Activated naive CD8-positive, alpha-beta T cell (primary cell): ENCODE data around the gene MSTN.

Experiments
- H3K27ac Mint-ChIP-seq: one replicate; pipeline ENCODE4 v1.8.0; 2021; ENCODE audit warnings: mixed read lengths
- H3K27me3 Mint-ChIP-seq: one replicate; pipeline ENCODE4 v1.8.0; 2021; ENCODE audit warnings: mixed read lengths
- H3K36me3 Mint-ChIP-seq: one replicate; pipeline ENCODE4 v1.8.0; 2021; ENCODE audit warnings: mixed read lengths
- H3K4me1 Mint-ChIP-seq: one replicate; pipeline ENCODE4 v1.8.0; 2021; ENCODE audit warnings: low read depth, mixed read lengths
- H3K4me3 Mint-ChIP-seq: one replicate; pipeline ENCODE4 v1.8.0; 2021; ENCODE audit warnings: mild to moderate bottlenecking, mixed read lengths
- H3K9me3 Mint-ChIP-seq: one replicate; pipeline ENCODE4 v1.8.0; 2021; ENCODE audit warnings: low read depth, mixed read lengths

MSTN gene

DNA sequence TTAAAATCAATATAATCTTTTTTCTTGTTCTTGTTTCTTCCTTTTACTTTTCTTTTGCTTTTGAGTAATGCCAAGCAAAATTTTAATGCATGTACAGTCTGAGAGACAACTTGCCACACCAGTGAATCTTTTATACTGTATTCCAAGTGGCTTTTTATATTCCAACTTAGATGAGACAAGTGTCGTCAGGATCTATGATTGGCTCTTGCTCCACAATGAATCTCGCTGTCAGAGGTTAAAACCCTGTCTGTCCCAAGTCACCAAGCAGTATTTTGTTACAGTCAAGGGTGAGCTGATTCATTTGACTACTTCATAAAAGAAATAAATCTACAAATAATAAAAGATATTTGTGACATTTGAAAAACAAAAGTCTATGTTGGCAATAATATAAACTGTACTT is at the start of gene MSTN:
Gene MSTN, minus strand, starts transcription at position 129 of the 400 bp plus-strand sequence. CDS start 133 bp downstream, outside the sequence.
- no peaks in the 10 kb centered on the region for H3K27me3 Mint-ChIP-seq
- no peak within 1 kb of the TSS for H3K4me3 Mint-ChIP-seq
- no peaks in the 10 kb centered on the region for H3K9me3 Mint-ChIP-seq
- no peaks in the 10 kb centered on the region for H3K36me3 Mint-ChIP-seq
- no peak within 1 kb of the TSS for H3K27ac Mint-ChIP-seq
- H3K4me1 Mint-ChIP-seq = no peaks in the 10 kb centered on the region

DNA sequence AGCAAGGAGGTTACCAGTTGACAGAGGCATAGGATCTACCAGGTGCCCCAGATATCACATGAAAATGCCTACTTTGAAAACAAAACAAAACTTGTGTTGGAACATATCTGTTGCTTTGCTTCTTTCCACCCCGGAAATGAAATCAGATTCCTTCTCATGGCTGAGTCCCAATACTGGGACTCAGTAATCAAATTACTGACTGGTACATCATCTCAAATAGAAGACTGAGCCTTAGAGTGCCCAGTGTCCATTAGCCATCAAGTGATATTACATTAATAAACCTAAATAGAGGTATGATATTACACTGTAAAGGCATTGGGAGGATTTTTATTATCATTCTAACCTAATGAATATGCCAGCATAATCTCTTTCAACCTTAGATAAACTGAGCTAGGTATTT is 48.6 kb upstream of the MSTN start:
- Mint-ChIP-seq H3K36me3 (no peaks in the 10 kb centered on the region), H3K4me3 (no peak overlapping the region), H3K27me3 (no peaks in the 10 kb centered on the region), H3K27ac (no peak overlapping the region), H3K4me1 (no peaks in the 10 kb centered on the region), H3K9me3 (no peaks in the 10 kb centered on the region)

- Mint-ChIP-seq H3K4me1 (no peaks in the 10 kb centered on the region), H3K36me3 (no peaks in the 10 kb centered on the region), H3K27me3 (no peaks in the 10 kb centered on the region), H3K27ac (no peak overlapping the region), H3K9me3 (no peaks in the 10 kb centered on the region), H3K4me3 (no peak overlapping the region)
Measured at GRCh38 chr2:190110699-190111098, 48.2 kb upstream of the MSTN start.

DNA sequence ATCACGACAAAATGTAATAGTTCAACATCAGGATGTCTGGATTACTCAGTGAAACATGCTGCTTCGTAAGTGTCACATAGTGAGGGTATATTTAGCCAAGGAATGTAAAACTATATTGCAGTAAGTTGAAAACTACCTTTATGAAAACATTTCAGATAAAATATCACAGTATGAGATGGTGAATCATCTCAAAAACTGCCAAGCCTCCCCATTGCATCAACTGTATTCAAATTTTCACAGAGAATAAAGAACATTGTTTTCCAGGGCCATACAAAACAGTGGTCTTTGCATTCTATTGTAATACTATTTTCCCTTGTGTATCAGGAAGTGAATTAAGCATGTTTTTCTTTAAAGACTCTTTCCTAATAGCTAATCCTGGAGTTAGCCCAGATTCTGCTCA is 47.6 kb upstream of the MSTN start:
- no peaks in the 10 kb centered on the region for H3K27me3 Mint-ChIP-seq
- H3K36me3 Mint-ChIP-seq = no peaks in the 10 kb centered on the region
- no peak overlapping the region for H3K4me3 Mint-ChIP-seq
- no peaks in the 10 kb centered on the region for H3K9me3 Mint-ChIP-seq
- no peaks in the 10 kb centered on the region for H3K4me1 Mint-ChIP-seq
- no peak overlapping the region for H3K27ac Mint-ChIP-seq

DNA sequence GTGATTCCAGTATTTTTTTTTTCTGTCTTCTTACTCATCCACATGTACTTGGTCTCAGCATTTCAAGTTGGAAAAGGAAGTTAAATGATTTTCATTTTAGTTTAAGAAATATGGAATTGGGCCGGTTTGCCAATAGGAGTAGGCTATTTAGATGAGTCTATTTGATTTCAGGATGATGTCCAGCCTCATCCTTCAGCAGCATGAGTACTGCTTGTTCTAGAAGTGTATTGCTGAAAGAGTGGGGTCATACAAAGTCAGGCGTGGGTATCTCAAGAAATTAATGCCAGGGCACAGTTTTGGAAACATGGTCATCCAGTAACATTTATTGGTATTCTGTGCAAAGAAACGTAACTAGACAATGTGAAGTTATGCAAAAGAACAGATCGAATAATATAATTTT is 44.9 kb upstream of the MSTN start:
- Mint-ChIP-seq H3K36me3 (no peaks in the 10 kb centered on the region), H3K27ac (no peak overlapping the region), H3K9me3 (no peaks in the 10 kb centered on the region), H3K4me3 (no peak overlapping the region), H3K27me3 (no peaks in the 10 kb centered on the region), H3K4me1 (no peaks in the 10 kb centered on the region)

GRCh38 chr2:190106783-190107182 is 44.3 kb upstream of the MSTN start:
- peaks cover 1% of the 10 kb centered on the region for H3K9me3 Mint-ChIP-seq
- no peak overlapping the region for H3K27ac Mint-ChIP-seq
- no peaks in the 10 kb centered on the region for H3K27me3 Mint-ChIP-seq
- peaks cover 1% of the 10 kb centered on the region for H3K36me3 Mint-ChIP-seq
- no peak overlapping the region for H3K4me3 Mint-ChIP-seq
- H3K4me1 Mint-ChIP-seq = no peaks in the 10 kb centered on the region

- Mint-ChIP-seq H3K27ac (no peak overlapping the region), H3K27me3 (no peaks in the 10 kb centered on the region), H3K4me3 (no peak overlapping the region), H3K4me1 (no peaks in the 10 kb centered on the region), H3K36me3 (peaks cover 2% of the 10 kb centered on the region), H3K9me3 (peaks cover 4% of the 10 kb centered on the region)
Measured at GRCh38 chr2:190105554-190105953, 43.0 kb upstream of the MSTN start.

DNA sequence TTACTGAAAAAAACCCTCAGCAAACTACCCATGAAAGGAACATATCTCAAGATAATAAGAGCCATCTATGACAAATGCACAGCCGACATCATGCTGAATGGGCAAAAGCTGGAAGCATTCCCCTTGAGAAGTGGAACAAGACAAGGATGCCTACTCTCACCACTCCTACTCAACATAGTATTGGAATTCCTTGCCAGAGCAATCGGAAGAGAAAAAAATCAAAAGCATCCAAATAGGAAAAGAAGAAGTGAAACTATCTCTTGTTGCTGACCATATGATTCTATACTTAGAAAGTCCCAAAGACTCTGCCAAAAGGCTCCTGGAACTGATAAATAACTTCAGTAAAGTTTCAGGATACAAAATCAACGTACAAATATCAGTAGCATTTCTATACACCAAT is 40.6 kb upstream of the MSTN start:
- Mint-ChIP-seq H3K36me3 (peaks cover 2% of the 10 kb centered on the region), H3K27me3 (no peaks in the 10 kb centered on the region), H3K4me1 (no peaks in the 10 kb centered on the region), H3K27ac (no peak overlapping the region), H3K9me3 (peaks cover 4% of the 10 kb centered on the region), H3K4me3 (no peak overlapping the region)

DNA sequence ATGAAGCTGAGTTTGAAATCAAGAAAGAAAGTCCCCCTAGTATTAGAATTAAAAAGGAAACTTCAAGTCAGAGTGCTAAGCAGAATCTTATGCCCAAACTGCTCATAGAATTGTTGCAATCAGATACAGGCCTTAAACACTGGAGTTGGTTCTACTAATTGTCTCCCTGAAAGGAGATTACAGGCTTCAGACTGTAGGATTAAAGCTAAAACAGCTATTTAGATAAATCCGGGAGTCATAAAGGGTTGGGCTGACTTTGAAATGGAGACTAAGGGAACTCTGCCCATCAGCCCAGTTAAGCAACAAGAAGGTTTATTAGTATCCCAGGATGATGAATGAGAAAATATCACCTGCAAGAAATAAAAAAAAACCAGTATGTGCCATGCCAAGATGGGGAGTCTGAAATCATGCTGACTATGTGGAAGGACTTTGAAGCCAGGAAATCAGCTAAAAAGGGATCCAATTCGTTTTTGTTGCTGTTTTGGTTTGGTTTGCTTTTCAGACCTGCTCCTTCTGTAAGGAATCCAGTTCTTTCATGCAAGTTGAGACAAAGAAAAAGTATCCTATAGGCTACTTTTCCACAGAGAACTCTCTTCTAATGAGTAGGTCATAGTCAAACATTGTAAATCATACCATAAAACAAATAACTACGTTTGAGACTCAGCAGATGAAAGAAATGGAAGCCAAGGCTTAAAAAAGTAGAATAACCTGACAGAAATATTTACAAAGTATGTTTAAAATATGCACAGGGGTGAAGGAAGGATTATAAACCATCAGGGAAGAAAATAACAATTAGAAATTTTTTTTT is 37.6 kb upstream of the MSTN start:
- Mint-ChIP-seq H3K9me3 (peaks cover 4% of the 10 kb centered on the region), H3K27ac (no peak overlapping the region), H3K36me3 (peaks cover 4% of the 10 kb centered on the region), H3K27me3 (no peaks in the 10 kb centered on the region), H3K4me1 (no peaks in the 10 kb centered on the region), H3K4me3 (no peak overlapping the region)

DNA sequence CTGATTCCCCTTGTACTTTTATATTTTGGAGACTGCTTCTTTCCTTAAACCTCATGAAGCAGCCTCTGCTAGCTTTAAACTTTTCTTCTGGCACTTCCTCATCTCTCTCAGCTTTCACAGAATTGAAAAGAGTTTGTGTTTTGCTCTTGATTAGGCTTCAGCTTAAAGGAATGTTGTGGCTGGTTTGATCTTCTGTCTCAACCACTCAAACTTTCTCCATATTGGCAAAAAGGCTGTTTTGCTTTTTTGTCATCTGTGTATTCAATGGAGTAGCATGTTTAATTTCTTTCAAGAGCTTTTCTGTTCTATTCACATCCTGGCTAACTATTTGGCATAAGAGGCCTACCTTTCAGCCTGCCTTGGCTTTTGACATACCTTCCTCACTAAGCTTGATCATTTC is 36.3 kb upstream of the MSTN start:
- H3K27ac Mint-ChIP-seq = no peak overlapping the region
- no peaks in the 10 kb centered on the region for H3K4me1 Mint-ChIP-seq
- H3K27me3 Mint-ChIP-seq = no peaks in the 10 kb centered on the region
- peaks cover 4% of the 10 kb centered on the region for H3K9me3 Mint-ChIP-seq
- no peak overlapping the region for H3K4me3 Mint-ChIP-seq
- H3K36me3 Mint-ChIP-seq = peaks cover 4% of the 10 kb centered on the region

DNA sequence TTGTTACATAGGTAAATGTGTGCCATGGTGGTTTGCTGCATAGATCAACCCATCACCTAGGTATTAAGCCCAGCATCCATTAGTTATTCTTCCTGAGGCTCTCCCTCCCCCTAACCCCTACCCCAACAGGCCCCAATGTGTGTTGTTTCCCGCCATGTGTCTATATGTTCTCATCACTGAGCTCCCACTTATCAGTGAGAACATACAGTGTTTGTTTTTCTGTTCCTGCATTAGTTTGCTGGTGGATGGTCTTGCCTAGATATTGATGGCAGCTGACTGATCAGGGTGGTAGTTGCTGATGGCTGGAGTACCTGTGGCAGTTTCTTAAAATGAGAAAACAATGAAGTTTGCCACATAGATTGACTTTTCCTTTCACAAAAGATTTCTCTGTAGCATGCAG is 34.6 kb upstream of the MSTN start:
- Mint-ChIP-seq H3K27me3 (no peaks in the 10 kb centered on the region), H3K9me3 (peaks cover 4% of the 10 kb centered on the region), H3K4me1 (no peaks in the 10 kb centered on the region), H3K36me3 (peaks cover 4% of the 10 kb centered on the region), H3K4me3 (no peak overlapping the region), H3K27ac (no peak overlapping the region)

DNA sequence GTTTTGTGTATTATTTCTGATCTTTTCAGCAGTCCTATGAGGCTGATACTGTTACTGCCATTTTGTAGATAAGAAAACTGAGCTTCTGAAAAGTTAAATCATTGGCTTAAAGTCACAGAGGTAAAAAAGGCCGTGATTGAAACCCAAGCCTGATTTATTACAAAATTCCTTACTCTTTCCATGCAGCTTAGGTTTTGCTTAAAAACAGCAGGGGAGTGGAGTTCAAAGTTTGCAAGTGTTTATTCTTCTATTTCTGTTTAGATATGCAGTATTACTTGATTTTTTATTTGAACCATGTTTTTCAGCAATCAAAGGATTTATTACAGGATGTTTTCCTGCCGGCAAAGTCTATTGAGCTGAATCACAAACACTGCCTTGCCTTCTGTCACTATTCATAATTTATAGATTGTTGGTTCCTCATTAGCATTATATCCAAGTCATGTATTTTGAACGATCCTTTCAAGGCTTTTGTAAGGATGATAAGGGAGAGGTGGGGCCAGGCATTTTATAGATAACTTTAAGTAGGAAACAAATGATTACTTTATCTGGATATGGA is 31.9 kb upstream of the MSTN start:
- H3K4me1 Mint-ChIP-seq = no peaks in the 10 kb centered on the region
- peaks cover 2% of the 10 kb centered on the region for H3K36me3 Mint-ChIP-seq
- no peak overlapping the region for H3K4me3 Mint-ChIP-seq
- no peaks in the 10 kb centered on the region for H3K27me3 Mint-ChIP-seq
- H3K27ac Mint-ChIP-seq = no peak overlapping the region
- H3K9me3 Mint-ChIP-seq = no peaks in the 10 kb centered on the region

- Mint-ChIP-seq H3K27me3 (no peaks in the 10 kb centered on the region), H3K4me3 (no peak overlapping the region), H3K36me3 (peaks cover 2% of the 10 kb centered on the region), H3K27ac (no peak overlapping the region), H3K9me3 (no peaks in the 10 kb centered on the region), H3K4me1 (no peaks in the 10 kb centered on the region)
Measured at GRCh38 chr2:190093793-190094192, 31.3 kb upstream of the MSTN start.

DNA sequence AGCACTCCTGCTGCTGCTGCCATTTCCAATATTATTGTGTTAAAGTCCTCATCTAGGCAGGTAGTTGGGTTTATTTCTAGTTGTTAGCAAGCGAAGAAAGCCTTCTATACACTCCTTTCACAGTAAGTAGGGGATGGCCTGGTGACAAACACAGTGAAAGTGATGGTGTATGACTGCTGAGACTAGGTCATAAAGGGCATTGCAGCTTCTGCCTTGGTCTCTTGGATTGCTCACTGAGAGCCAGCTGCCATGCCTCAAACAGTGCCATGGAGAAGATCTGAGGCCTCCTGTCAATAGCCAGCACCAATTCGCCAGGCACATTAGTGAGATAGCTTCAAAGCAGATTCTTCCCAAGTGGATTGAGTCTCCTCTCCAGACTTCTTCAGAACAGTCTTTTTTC is 27.6 kb upstream of the MSTN start:
- no peak overlapping the region for H3K4me3 Mint-ChIP-seq
- H3K27ac Mint-ChIP-seq = no peak overlapping the region
- H3K9me3 Mint-ChIP-seq = no peaks in the 10 kb centered on the region
- no peaks in the 10 kb centered on the region for H3K27me3 Mint-ChIP-seq
- H3K36me3 Mint-ChIP-seq = no peaks in the 10 kb centered on the region
- no peaks in the 10 kb centered on the region for H3K4me1 Mint-ChIP-seq

- H3K27ac Mint-ChIP-seq = no peak overlapping the region
- H3K27me3 Mint-ChIP-seq = no peaks in the 10 kb centered on the region
- H3K36me3 Mint-ChIP-seq = no peaks in the 10 kb centered on the region
- no peaks in the 10 kb centered on the region for H3K4me1 Mint-ChIP-seq
- no peak overlapping the region for H3K4me3 Mint-ChIP-seq
- H3K9me3 Mint-ChIP-seq = no peaks in the 10 kb centered on the region
Measured at GRCh38 chr2:190088917-190089316, 26.4 kb upstream of the MSTN start.

DNA sequence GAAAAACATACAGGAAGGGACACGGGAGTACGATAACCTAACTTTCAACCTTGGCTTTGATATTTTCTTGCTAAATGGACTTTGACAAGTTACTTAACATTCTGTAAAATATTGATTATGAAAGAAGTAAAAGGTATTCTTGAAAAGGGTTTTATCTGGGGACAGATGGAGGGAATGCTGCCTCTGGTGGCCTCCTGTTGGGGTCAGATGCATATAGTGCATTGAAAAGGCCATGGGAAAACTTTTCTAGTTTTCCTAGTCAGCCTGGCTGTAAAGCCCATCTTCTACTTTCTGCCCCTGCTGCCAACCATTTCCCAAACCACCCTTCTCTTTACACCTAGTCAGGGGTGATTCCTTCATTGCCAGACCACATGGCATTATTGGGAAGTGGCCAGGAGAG is 22.2 kb upstream of the MSTN start:
- no peaks in the 10 kb centered on the region for H3K27me3 Mint-ChIP-seq
- H3K4me1 Mint-ChIP-seq = no peaks in the 10 kb centered on the region
- H3K9me3 Mint-ChIP-seq = no peaks in the 10 kb centered on the region
- no peaks in the 10 kb centered on the region for H3K36me3 Mint-ChIP-seq
- no peak overlapping the region for H3K27ac Mint-ChIP-seq
- no peak overlapping the region for H3K4me3 Mint-ChIP-seq
